ENCODE data around the gene ELK3.
A peak's percentile ranks its signal among the peaks of the same experiment; 100 is the strongest.

The ELK3 gene

DNA sequence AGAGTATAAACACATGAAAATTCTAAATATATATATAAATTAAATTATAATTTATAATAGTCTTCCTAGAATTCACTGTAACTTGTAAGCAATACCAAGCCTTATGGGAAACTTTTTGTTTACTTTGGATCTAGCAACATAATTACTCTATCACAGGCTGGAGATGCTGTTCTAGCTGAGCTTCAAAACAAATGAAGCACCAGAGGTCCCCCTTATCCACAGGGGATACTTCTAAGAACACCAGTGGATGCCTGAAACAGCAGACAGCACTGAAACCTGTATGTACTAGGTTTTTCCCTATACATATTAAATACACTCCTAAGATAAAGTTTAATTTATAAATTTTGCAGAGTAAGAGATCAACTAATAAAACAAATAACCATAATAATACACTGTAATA lies 109.5 kb downstream of the ELK3 start:
- TF ChIP-seq SNAI2 (CRISPR knock-in tag; IDR thresholded peaks at IDR 0.05) (no peak), CSRNP3 (CRISPR knock-in tag; IDR thresholded peaks at IDR 0.05) (no peak), BACH2 (CRISPR knock-in tag; IDR thresholded peaks at IDR 0.05; ENCODE audit: borderline replicate concordance) (no peak), RARB (CRISPR knock-in tag; IDR thresholded peaks at IDR 0.05) (no peak), CSDC2 (CRISPR knock-in tag; IDR thresholded peaks at IDR 0.05) (no peak), PPARA (CRISPR knock-in tag; IDR thresholded peaks at IDR 0.05; ENCODE audit: borderline replicate concordance) (no peak), ESRRG (CRISPR knock-in tag; IDR thresholded peaks at IDR 0.05) (no peak), ZNF70 (CRISPR knock-in tag; IDR thresholded peaks at IDR 0.05) (no peak), TCF4 (CRISPR knock-in tag; IDR thresholded peaks at IDR 0.05; ENCODE audit: borderline replicate concordance) (no peak)
- ATAC-seq = peak; percentile 40; the same call in 1 of the 3 replicates

GRCh38 chr12:96305665-96306064 lies 111.5 kb downstream of the ELK3 start:
- no peak for ATAC-seq
- TF ChIP-seq TCF4 (CRISPR knock-in tag; IDR thresholded peaks at IDR 0.05; ENCODE audit: borderline replicate concordance) = no peak
- no peak for TF ChIP-seq ESRRG (CRISPR knock-in tag; IDR thresholded peaks at IDR 0.05)
- no peak for TF ChIP-seq TOX (CRISPR knock-in tag; IDR thresholded peaks at IDR 0.05; ENCODE audit: borderline replicate concordance)
- TF ChIP-seq ZNF565 (CRISPR knock-in tag; conservative IDR thresholded peaks at IDR 0.05; ENCODE audit: low read depth) = no peak
- TF ChIP-seq ZNF70 (CRISPR knock-in tag; IDR thresholded peaks at IDR 0.05) = no peak
- TF ChIP-seq ZNF8 (CRISPR knock-in tag; IDR thresholded peaks at IDR 0.05) = no peak
- no peak for TF ChIP-seq SNAI2 (CRISPR knock-in tag; IDR thresholded peaks at IDR 0.05)
- no peak for TF ChIP-seq PPARA (CRISPR knock-in tag; IDR thresholded peaks at IDR 0.05; ENCODE audit: borderline replicate concordance)

GRCh38 chr12:96308881-96309280 lies 114.7 kb downstream of the ELK3 start:
- ATAC-seq = peak; percentile 31; the same call in 2 of the 3 replicates
- TF ChIP-seq SNAI2 (CRISPR knock-in tag; IDR thresholded peaks at IDR 0.05) (no peak), ZNF8 (CRISPR knock-in tag; IDR thresholded peaks at IDR 0.05) (no peak), TOX (CRISPR knock-in tag; IDR thresholded peaks at IDR 0.05; ENCODE audit: borderline replicate concordance) (no peak), ZFP3 (CRISPR knock-in tag; IDR thresholded peaks at IDR 0.05) (no peak), TCF4 (CRISPR knock-in tag; IDR thresholded peaks at IDR 0.05; ENCODE audit: borderline replicate concordance) (no peak), POU6F1 (CRISPR knock-in tag; IDR thresholded peaks at IDR 0.05; ENCODE audit: borderline replicate concordance, low read depth) (no peak), GLIS3 (CRISPR knock-in tag; IDR thresholded peaks at IDR 0.05) (no peak), CSRNP3 (CRISPR knock-in tag; IDR thresholded peaks at IDR 0.05) (no peak), ESRRG (CRISPR knock-in tag; IDR thresholded peaks at IDR 0.05) (no peak), TSHZ2 (CRISPR knock-in tag; IDR thresholded peaks at IDR 0.05) (no peak), ARNTL (CRISPR knock-in tag; IDR thresholded peaks at IDR 0.05; ENCODE audit: borderline replicate concordance, low read depth) (no peak), ZC3H10 (CRISPR knock-in tag; IDR thresholded peaks at IDR 0.05) (no peak), ISL1 (CRISPR knock-in tag; IDR thresholded peaks at IDR 0.05) (no peak), PPARA (CRISPR knock-in tag; IDR thresholded peaks at IDR 0.05; ENCODE audit: borderline replicate concordance) (no peak), CSDC2 (CRISPR knock-in tag; IDR thresholded peaks at IDR 0.05) (no peak), OSR1 (CRISPR knock-in tag; IDR thresholded peaks at IDR 0.05) (no peak), BACH2 (CRISPR knock-in tag; IDR thresholded peaks at IDR 0.05; ENCODE audit: borderline replicate concordance) (no peak)
- TF ChIP-seq, protein P1, sequence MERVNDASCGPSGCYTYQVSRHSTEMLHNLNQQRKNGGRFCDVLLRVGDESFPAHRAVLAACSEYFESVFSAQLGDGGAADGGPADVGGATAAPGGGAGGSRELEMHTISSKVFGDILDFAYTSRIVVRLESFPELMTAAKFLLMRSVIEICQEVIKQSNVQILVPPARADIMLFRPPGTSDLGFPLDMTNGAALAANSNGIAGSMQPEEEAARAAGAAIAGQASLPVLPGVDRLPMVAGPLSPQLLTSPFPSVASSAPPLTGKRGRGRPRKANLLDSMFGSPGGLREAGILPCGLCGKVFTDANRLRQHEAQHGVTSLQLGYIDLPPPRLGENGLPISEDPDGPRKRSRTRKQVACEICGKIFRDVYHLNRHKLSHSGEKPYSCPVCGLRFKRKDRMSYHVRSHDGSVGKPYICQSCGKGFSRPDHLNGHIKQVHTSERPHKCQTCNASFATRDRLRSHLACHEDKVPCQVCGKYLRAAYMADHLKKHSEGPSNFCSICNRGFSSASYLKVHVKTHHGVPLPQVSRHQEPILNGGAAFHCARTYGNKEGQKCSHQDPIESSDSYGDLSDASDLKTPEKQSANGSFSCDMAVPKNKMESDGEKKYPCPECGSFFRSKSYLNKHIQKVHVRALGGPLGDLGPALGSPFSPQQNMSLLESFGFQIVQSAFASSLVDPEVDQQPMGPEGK (CRISPR knock-in tag; IDR thresholded peaks at IDR 0.05; ENCODE audit: borderline replicate concordance) = no peak
